ENCODE measurements around the gene SUN5. TPM values are rescaled to one million over a fixed set of nuclear protein-coding genes. Genes with fewer than 3 reads are reported as not detected.
"Not testable (repeated sequence)": the region's sequence is repeated elsewhere in the genome, so short reads cannot be mapped to it uniquely, and the experiment has no call there.

SUN5 gene
- total and polyA plus RNA-seq, 2 donors from 2014 or later = not detected

DNA sequence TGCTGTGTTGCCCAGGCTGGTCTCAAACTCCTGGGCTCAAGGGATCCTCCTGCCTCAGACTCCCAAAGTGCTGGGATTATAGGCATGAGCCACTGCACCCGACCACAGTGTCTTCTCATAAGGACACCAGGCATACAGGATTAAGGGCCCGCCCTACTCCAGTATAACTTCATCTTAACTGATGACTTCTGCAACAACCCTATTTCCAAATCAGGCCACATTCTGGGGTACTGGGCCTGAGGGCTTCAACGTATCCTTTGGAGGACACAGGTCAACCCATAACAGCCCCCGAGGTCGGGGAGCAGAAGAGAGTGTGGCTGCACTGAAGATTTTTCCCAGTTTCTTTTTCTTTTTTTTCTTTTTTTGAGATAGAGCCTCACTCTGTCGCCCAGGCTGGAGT, 39.7 kb downstream of the SUN5 start:
- Histone ChIP-seq H3K4me1 (ENCODE audit: control insufficient read depth in 2 of 3, insufficient read depth in 2 of 3, low read depth in 1 of 3, low read length in 3 of 3) (no peaks in the 10 kb centered on the region), H3K9ac (ENCODE audit: low read length in 3 of 3) (no peak overlapping the region), H3K27ac (ENCODE audit: low read depth in 2 of 2, low read length in 2 of 2) (no peak overlapping the region), H3K9me3 (ENCODE audit: control insufficient read depth in 2 of 3, insufficient read depth in 1 of 3, low read length in 3 of 3) (no peaks in the 10 kb centered on the region), H3K4me3 (ENCODE audit: low read length in 3 of 3) (no peak overlapping the region), H3K27me3 (ENCODE audit: control insufficient read depth, insufficient read depth, low read length) (no peaks in the 10 kb centered on the region), H3K36me3 (ENCODE audit: control insufficient read depth in 2 of 3, insufficient read depth in 3 of 3, low read length in 3 of 3) (no peaks in the 10 kb centered on the region)
- TF ChIP-seq, protein P1, sequence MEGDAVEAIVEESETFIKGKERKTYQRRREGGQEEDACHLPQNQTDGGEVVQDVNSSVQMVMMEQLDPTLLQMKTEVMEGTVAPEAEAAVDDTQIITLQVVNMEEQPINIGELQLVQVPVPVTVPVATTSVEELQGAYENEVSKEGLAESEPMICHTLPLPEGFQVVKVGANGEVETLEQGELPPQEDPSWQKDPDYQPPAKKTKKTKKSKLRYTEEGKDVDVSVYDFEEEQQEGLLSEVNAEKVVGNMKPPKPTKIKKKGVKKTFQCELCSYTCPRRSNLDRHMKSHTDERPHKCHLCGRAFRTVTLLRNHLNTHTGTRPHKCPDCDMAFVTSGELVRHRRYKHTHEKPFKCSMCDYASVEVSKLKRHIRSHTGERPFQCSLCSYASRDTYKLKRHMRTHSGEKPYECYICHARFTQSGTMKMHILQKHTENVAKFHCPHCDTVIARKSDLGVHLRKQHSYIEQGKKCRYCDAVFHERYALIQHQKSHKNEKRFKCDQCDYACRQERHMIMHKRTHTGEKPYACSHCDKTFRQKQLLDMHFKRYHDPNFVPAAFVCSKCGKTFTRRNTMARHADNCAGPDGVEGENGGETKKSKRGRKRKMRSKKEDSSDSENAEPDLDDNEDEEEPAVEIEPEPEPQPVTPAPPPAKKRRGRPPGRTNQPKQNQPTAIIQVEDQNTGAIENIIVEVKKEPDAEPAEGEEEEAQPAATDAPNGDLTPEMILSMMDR (IDR thresholded peaks at IDR 0.05; ENCODE audit: borderline replicate concordance, extremely low read depth, insufficient read depth) = no peak
- DNase-seq (peak in 1 of 5 donors; percentile 23), FAIRE-seq (no peak)
- intact Hi-C loops (cut with DNase I) = no loop called here

DNA sequence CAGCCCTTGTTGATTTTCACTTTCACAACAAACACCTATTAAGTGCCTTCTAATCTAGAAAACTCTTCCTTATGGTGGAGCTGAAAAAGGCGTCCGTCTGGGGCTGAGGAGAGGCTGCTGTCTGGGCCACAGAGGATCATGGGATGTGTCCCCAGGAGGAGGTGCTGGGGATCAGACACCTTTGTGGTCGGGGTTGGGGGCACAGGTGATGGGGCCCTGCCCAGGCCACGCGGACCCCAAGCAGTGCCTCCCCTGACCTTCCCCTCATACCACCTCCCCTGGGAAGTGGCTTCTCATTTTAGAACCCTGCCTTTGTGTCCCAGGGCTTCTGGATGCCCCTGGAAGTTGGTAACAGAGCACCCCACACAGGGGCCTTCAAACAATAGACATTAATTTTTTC, 41.1 kb downstream of the SUN5 start:
- Histone ChIP-seq H3K36me3 (ENCODE audit: control insufficient read depth in 2 of 3, insufficient read depth in 3 of 3, low read length in 3 of 3) (no peaks in the 10 kb centered on the region), H3K4me1 (ENCODE audit: control insufficient read depth in 2 of 3, insufficient read depth in 2 of 3, low read depth in 1 of 3, low read length in 3 of 3) (no peaks in the 10 kb centered on the region), H3K4me3 (ENCODE audit: low read length in 3 of 3) (no peak overlapping the region), H3K27ac (ENCODE audit: low read depth in 2 of 2, low read length in 2 of 2) (no peak overlapping the region), H3K9me3 (ENCODE audit: control insufficient read depth in 2 of 3, insufficient read depth in 1 of 3, low read length in 3 of 3) (peaks cover 0 to 5% (median 0%) of the 10 kb centered on the region in 3 donors), H3K9ac (ENCODE audit: low read length in 3 of 3) (no peak overlapping the region), H3K27me3 (ENCODE audit: control insufficient read depth, insufficient read depth, low read length) (no peaks in the 10 kb centered on the region)
- intact Hi-C loops (cut with DNase I) = no loop called here
- TF ChIP-seq, protein P1 (IDR thresholded peaks at IDR 0.05; ENCODE audit: borderline replicate concordance, extremely low read depth, insufficient read depth) = no peak
- FAIRE-seq (no peak), DNase-seq (peak in 1 of 5 donors; percentile 42)

DNA sequence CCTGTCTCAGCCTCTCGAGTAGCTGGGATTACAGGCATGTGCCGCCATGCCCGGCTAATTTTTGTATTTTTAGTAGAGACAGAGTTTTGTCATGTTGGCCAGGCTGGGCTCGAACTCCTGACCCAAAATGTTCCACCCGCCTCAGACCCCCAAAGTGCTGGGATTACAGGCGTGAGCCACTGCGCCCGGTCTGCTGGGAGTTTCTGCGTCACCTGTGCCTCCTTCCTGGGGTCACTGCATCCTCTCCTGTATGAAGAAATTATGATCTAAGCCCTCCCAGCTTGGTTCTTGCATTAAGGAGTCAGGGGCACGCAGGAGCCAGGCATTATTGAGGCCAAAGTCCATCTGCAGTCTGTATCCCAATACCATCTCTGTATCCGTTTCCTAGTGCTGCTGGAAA, 41.6 kb downstream of the SUN5 start:
- H3K27ac ChIP-seq (ENCODE audit: low read depth in 2 of 2, low read length in 2 of 2); H3K4me1 ChIP-seq (ENCODE audit: control insufficient read depth in 2 of 3, insufficient read depth in 2 of 3, low read depth in 1 of 3, low read length in 3 of 3); H3K9ac ChIP-seq (ENCODE audit: low read length in 3 of 3); intact Hi-C loops (cut with DNase I); H3K4me3 ChIP-seq (ENCODE audit: low read length in 3 of 3); H3K27me3 ChIP-seq (ENCODE audit: control insufficient read depth, insufficient read depth, low read length); FAIRE-seq; H3K36me3 ChIP-seq (ENCODE audit: control insufficient read depth in 2 of 3, insufficient read depth in 3 of 3, low read length in 3 of 3): not testable (repeated sequence)
- DNase-seq = peak in 2 of 5 donors; percentile 10 to 15
- peaks cover 0 to 11% (median 0%) of the 10 kb centered on the region in 3 donors for H3K9me3 ChIP-seq (ENCODE audit: control insufficient read depth in 2 of 3, insufficient read depth in 1 of 3, low read length in 3 of 3)

DNA sequence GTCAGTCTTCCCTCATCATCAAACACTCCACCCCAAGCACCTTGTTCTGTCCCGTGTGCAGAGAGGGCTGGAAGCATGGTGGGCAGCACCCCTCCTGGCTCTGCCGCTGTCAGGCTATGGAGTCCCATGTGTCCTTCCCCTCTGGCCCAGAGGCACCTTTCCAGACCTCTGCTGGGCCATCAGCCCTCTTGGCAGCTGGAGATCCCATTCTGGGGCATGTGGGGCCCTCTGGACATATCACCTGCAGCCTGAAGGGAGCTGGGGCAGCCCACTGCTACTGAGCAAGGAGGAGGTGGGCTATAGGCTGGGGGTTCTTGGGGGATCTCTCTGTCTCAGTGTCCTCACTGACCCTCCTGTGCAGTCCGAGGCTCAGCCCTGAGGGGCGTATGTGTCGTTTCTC, 42.2 kb downstream of the SUN5 start:
- FAIRE-seq = no peak
- DNase-seq = peak in 1 of 5 donors; percentile 34
- Histone ChIP-seq H3K9ac (ENCODE audit: low read length in 3 of 3) (no peak overlapping the region), H3K27me3 (ENCODE audit: control insufficient read depth, insufficient read depth, low read length) (no peaks in the 10 kb centered on the region), H3K4me1 (ENCODE audit: control insufficient read depth in 2 of 3, insufficient read depth in 2 of 3, low read depth in 1 of 3, low read length in 3 of 3) (no peaks in the 10 kb centered on the region), H3K27ac (ENCODE audit: low read depth in 2 of 2, low read length in 2 of 2) (no peak overlapping the region), H3K9me3 (ENCODE audit: control insufficient read depth in 2 of 3, insufficient read depth in 1 of 3, low read length in 3 of 3) (peaks cover 0 to 15% (median 0%) of the 10 kb centered on the region in 3 donors), H3K36me3 (ENCODE audit: control insufficient read depth in 2 of 3, insufficient read depth in 3 of 3, low read length in 3 of 3) (no peaks in the 10 kb centered on the region), H3K4me3 (ENCODE audit: low read length in 3 of 3) (no peak overlapping the region)
- intact Hi-C loops (cut with DNase I) = no loop called here
- TF ChIP-seq, protein P1 (IDR thresholded peaks at IDR 0.05; ENCODE audit: borderline replicate concordance, extremely low read depth, insufficient read depth) = no peak

All from kidney (tissue), 14 donors.